SU-DHL-6 (cell line): ENCODE data around the gene HID1.

Experiments used
- H2AFZ ChIP-seq: fragments of 200-600 bp; sonication (generic); 2 replicates; pipeline ENCODE4 v1.6.1; 2014; ENCODE audit warnings: low read depth, mild to moderate bottlenecking, moderate library complexity, mixed read lengths, antibody characterized with exemption, low read length; ENCODE audit not compliant: severe bottlenecking
- H3F3A ChIP-seq: fragments of 200-600 bp; shearing (Covaris generic); 2 replicates; pipeline ENCODE4 v1.6.0; 2016; ENCODE audit warnings: antibody characterized with exemption, mild to moderate bottlenecking; ENCODE audit not compliant: insufficient read depth
- H3K27ac ChIP-seq: fragments of 200-600 bp; sonication (generic); 2 replicates; pipeline ENCODE4 v1.5.1; 2016; ENCODE audit warnings: low read depth, mild to moderate bottlenecking, low read length, moderate library complexity, mixed read lengths
- H3K27me3 ChIP-seq: fragments of 200-600 bp; sonication (generic), shearing (Covaris generic); 2 replicates; pipeline ENCODE4 v1.6.0; 2014; ENCODE audit warnings: mild to moderate bottlenecking, low read length
- H3K36me3 ChIP-seq: fragments of 200-600 bp; sonication (generic); 2 replicates; pipeline ENCODE4 v1.6.1; 2014; ENCODE audit warnings: mild to moderate bottlenecking, low read length, mixed read lengths
- H3K4me2 ChIP-seq: fragments of 300-600, 200-600 bp; shearing (Covaris generic), sonication (generic); 2 replicates; pipeline ENCODE4 v1.6.0; 2014; ENCODE audit warnings: low read length, low read depth, mild to moderate bottlenecking; ENCODE audit not compliant: poor library complexity, severe bottlenecking
- H3K4me3 ChIP-seq: fragments of 200-600 bp; sonication (generic); 2 replicates; pipeline ENCODE4 v1.5.1; 2014; ENCODE audit warnings: antibody characterized with exemption, low read length, mild to moderate bottlenecking, mixed read lengths; ENCODE audit not compliant: insufficient read depth, poor library complexity, severe bottlenecking
- H3K79me2 ChIP-seq: fragments of 200-600 bp; sonication (generic); 2 replicates; pipeline ENCODE4 v1.6.1; 2014; ENCODE audit warnings: mild to moderate bottlenecking, low read length, moderate library complexity; ENCODE audit not compliant: insufficient read depth
- H3K9ac ChIP-seq: fragments of 200-600 bp; sonication (generic); 2 replicates; pipeline ENCODE4 v1.7.0; 2014; ENCODE audit warnings: mild to moderate bottlenecking, low read length
- H3K9me2 ChIP-seq: fragments of 200-600 bp; sonication (generic); replicated peaks from 2 replicates; pipeline ENCODE4 v1.6.1; 2014; ENCODE audit warnings: low read length; ENCODE audit not compliant: insufficient read depth
- H3K9me3 ChIP-seq: fragments of 200-600 bp; sonication (generic); 2 replicates; pipeline ENCODE4 v1.6.1; 2014; ENCODE audit warnings: low read length, mixed read lengths; ENCODE audit not compliant: insufficient read depth
- H4K20me1 ChIP-seq: fragments of 200-600 bp; sonication (generic); 2 replicates; pipeline ENCODE4 v1.6.1; 2014; ENCODE audit warnings: low read depth, mild to moderate bottlenecking, antibody characterized with exemption, low read length, moderate library complexity, mixed read lengths
- CTCF ChIP-seq: fragments of 200-600 bp; sonication (generic); IDR thresholded peaks from one replicate; pipeline ENCODE4 v1.5.1; 2017; ENCODE audit warnings: antibody characterized with exemption, mild to moderate bottlenecking, low read length, moderate library complexity; ENCODE audit not compliant: insufficient read depth, poor library complexity, severe bottlenecking
- EZH2phosphoT487 ChIP-seq: fragments of 200-600 bp; sonication (generic), shearing (Covaris generic); conservative IDR thresholded peaks from 2 replicates; pipeline ENCODE4 v1.6.1; 2018; ENCODE audit warnings: mild to moderate bottlenecking, antibody characterized with exemption, low read length, moderate library complexity, mixed read lengths

Gene HID1

GRCh38 chr17:74957935-74958740 lies 14.4 kb downstream of the HID1 start:
- no peaks in the 10 kb centered on the region for H3F3A ChIP-seq
- H3K4me3 ChIP-seq, result no peak overlapping the region
- no peaks in the 10 kb centered on the region for H4K20me1 ChIP-seq
- no peak for TF ChIP-seq EZH2phosphoT487
- TF ChIP-seq CTCF, result peak; percentile 91
- no peaks in the 10 kb centered on the region for H3K27me3 ChIP-seq
- no peak overlapping the region for H3K27ac ChIP-seq
- H3K9ac ChIP-seq, result no peak overlapping the region
- no peak overlapping the region for H2AFZ ChIP-seq
- no peaks in the 10 kb centered on the region for H3K36me3 ChIP-seq
- H3K9me2 ChIP-seq, result no peaks in the 10 kb centered on the region
- H3K9me3 ChIP-seq, result no peaks in the 10 kb centered on the region
- H3K4me2 ChIP-seq, result no peak overlapping the region
- no peaks in the 10 kb centered on the region for H3K79me2 ChIP-seq

- no peak overlapping the region for H3K4me2 ChIP-seq
- no peak overlapping the region for H2AFZ ChIP-seq
Measured at GRCh38 chr17:74956093-74956492, 16.5 kb downstream of the HID1 start.

GRCh38 chr17:74954665-74955421 lies 17.7 kb downstream of the HID1 start:
- Histone ChIP-seq H4K20me1 (no peaks in the 10 kb centered on the region), H3K9me2 (no peaks in the 10 kb centered on the region), H3K4me3 (no peak overlapping the region), H3F3A (no peaks in the 10 kb centered on the region), H3K79me2 (no peaks in the 10 kb centered on the region), H3K4me2 (no peak overlapping the region), H3K9me3 (no peaks in the 10 kb centered on the region), H3K27ac (no peak overlapping the region), H3K9ac (no peak overlapping the region), H3K27me3 (no peaks in the 10 kb centered on the region), H2AFZ (no peak overlapping the region), H3K36me3 (no peaks in the 10 kb centered on the region)
- TF ChIP-seq EZH2phosphoT487 (no peak), CTCF (no peak)

More at GRCh38 chr17:74956093-74956492, 16.5 kb downstream of the HID1 start:
- Histone ChIP-seq H3K9me2 (no peaks in the 10 kb centered on the region), H3K36me3 (no peaks in the 10 kb centered on the region), H3K9ac (no peak overlapping the region), H4K20me1 (no peaks in the 10 kb centered on the region), H3K9me3 (no peaks in the 10 kb centered on the region), H3K79me2 (no peaks in the 10 kb centered on the region), H3K4me3 (no peak overlapping the region), H3K27me3 (no peaks in the 10 kb centered on the region), H3K27ac (no peak overlapping the region), H3F3A (no peaks in the 10 kb centered on the region)
- TF ChIP-seq EZH2phosphoT487, result no peak
- no peak for TF ChIP-seq CTCF
